HepG2 (cell line): ENCODE measurements around the gene UBXN6. TPM values are rescaled to one million over a fixed set of nuclear protein-coding genes. Genes with fewer than 3 reads are reported as not detected.
A peak's percentile ranks its signal among the peaks of the same experiment; 100 is the strongest.

Source experiments
- ARNT ChIP-seq: fragments of 450-650 bp; IDR thresholded peaks from 2 replicates; pipeline ENCODE4 v1.6.1; 2017
- BORCS8-MEF2B ChIP-seq: sonication (generic); formaldehyde crosslinking; IDR thresholded peaks from 2 replicates; pipeline ENCODE4 v1.8.0; 2022; ENCODE audit warnings: mild to moderate bottlenecking, missing genetic modification reagents
- BRF2 ChIP-seq: sonication (generic); formaldehyde crosslinking; IDR thresholded peaks from 2 replicates; pipeline ENCODE4 v1.8.1; 2022; ENCODE audit warnings: mild to moderate bottlenecking, missing genetic modification reagents
- CENPT ChIP-seq: sonication (generic); formaldehyde crosslinking; IDR thresholded peaks from 2 replicates; pipeline ENCODE4 v1.8.0; 2022; ENCODE audit warnings: low read depth, mild to moderate bottlenecking, moderate library complexity, missing genetic modification reagents
- FOXM1 ChIP-seq: sonication (generic); formaldehyde crosslinking; IDR thresholded peaks from 2 replicates; pipeline ENCODE4 v1.5.0; 2020; ENCODE audit warnings: missing genetic modification reagents
- HIVEP1 ChIP-seq: sonication (generic); formaldehyde crosslinking; IDR thresholded peaks from 2 replicates; pipeline ENCODE4 v1.4.0; 2020; ENCODE audit warnings: mild to moderate bottlenecking, missing genetic modification reagents
- KLF13 ChIP-seq: sonication (generic); formaldehyde crosslinking; IDR thresholded peaks from 2 replicates; pipeline ENCODE4 v1.4.0; 2020; ENCODE audit warnings: mild to moderate bottlenecking, missing genetic modification reagents
- MAFF ChIP-seq: IDR thresholded peaks from 2 replicates; pipeline ENCODE4 v1.6.1; 2011; ENCODE audit warnings: low read depth, low read length, improper control_type of control experiment
- NFYC ChIP-seq: IDR thresholded peaks from 2 replicates; pipeline ENCODE4 v1.6.1; 2016; ENCODE audit warnings: missing genetic modification reagents, missing compliant biosample characterization
- PATZ1 ChIP-seq: sonication (generic); formaldehyde crosslinking; IDR thresholded peaks from 2 replicates; pipeline ENCODE4 v1.4.0; 2020; ENCODE audit warnings: missing genetic modification reagents
- REL ChIP-seq: sonication (generic); formaldehyde crosslinking; conservative IDR thresholded peaks from 2 replicates; pipeline ENCODE4 v1.8.0; 2022; ENCODE audit warnings: mild to moderate bottlenecking, missing genetic modification reagents, moderate library complexity
- SMARCC2 ChIP-seq: fragments of 450-650 bp; IDR thresholded peaks from 2 replicates; pipeline ENCODE4 v1.6.1; 2017; ENCODE audit warnings: antibody characterized with exemption, mild to moderate bottlenecking
- SNAPC2 ChIP-seq: sonication (generic); formaldehyde crosslinking; IDR thresholded peaks from 2 replicates; pipeline ENCODE4 v1.8.1; 2022; ENCODE audit warnings: mild to moderate bottlenecking, missing genetic modification reagents
- SOX6 ChIP-seq, 2 experiments: fragments of 450-650 bp in 1 of 2; sonication (generic) in 1 of 2; formaldehyde crosslinking in 1 of 2; IDR thresholded peaks; 2 replicates each; pipeline versions ENCODE4 v1.4.0 to v1.6.1; 2017 to 2020; ENCODE audit warnings: antibody characterized with exemption in 1 of 2, mild to moderate bottlenecking in 1 of 2, missing genetic modification reagents in 1 of 2
- TOE1 ChIP-seq: sonication (generic); formaldehyde crosslinking; IDR thresholded peaks from 2 replicates; pipeline ENCODE4 v1.4.0; 2020; ENCODE audit warnings: mild to moderate bottlenecking, missing genetic modification reagents
- U2AF2 ChIP-seq: fragments of 200-400 bp; formaldehyde crosslinking; IDR thresholded peaks from 2 replicates; pipeline ENCODE4 v1.6.1; 2017; ENCODE audit warnings: low read depth, mild to moderate bottlenecking, low read length
- XRCC5 ChIP-seq: fragments of 200-400 bp; formaldehyde crosslinking; optimal IDR thresholded peaks from 2 replicates; pipeline ENCODE3; 2017; ENCODE audit warnings: mild to moderate bottlenecking, low read length
- ZNF263 ChIP-seq: sonication (generic); formaldehyde crosslinking; IDR thresholded peaks from 2 replicates; pipeline ENCODE4 v1.4.0; 2020; ENCODE audit warnings: missing genetic modification reagents
- ZNF451 ChIP-seq: sonication (generic); formaldehyde crosslinking; IDR thresholded peaks from 2 replicates; pipeline ENCODE4 v1.5.0; 2020; ENCODE audit warnings: mild to moderate bottlenecking, missing genetic modification reagents
- ZNF547 ChIP-seq: sonication (generic); formaldehyde crosslinking; IDR thresholded peaks from 2 replicates; pipeline ENCODE4 v1.5.1; 2020; ENCODE audit warnings: mild to moderate bottlenecking, missing genetic modification reagents
- ZNF619 ChIP-seq: sonication (generic); formaldehyde crosslinking; IDR thresholded peaks from 2 replicates; pipeline ENCODE4 v1.4.0; 2020; ENCODE audit warnings: mild to moderate bottlenecking, missing genetic modification reagents
- ZNF644 ChIP-seq: IDR thresholded peaks from 2 replicates; pipeline ENCODE4 v1.6.1; 2016; ENCODE audit warnings: low read depth
- ZNF660 ChIP-seq: sonication (generic); formaldehyde crosslinking; IDR thresholded peaks from 2 replicates; pipeline ENCODE4 v1.5.1; 2020; ENCODE audit warnings: mild to moderate bottlenecking, low read depth, missing genetic modification reagents, borderline replicate concordance
- ZNF761 ChIP-seq: sonication (generic); formaldehyde crosslinking; conservative IDR thresholded peaks from 2 replicates; pipeline ENCODE4 v1.4.0; 2020; ENCODE audit warnings: mild to moderate bottlenecking, missing genetic modification reagents
- ZNF766 ChIP-seq: sonication (generic); formaldehyde crosslinking; IDR thresholded peaks from 2 replicates; pipeline ENCODE4 v1.5.0; 2020; ENCODE audit warnings: missing genetic modification reagents, borderline replicate concordance
- ZNF768 ChIP-seq: sonication (generic); formaldehyde crosslinking; IDR thresholded peaks from 2 replicates; pipeline ENCODE4 v1.4.0; 2020; ENCODE audit warnings: missing genetic modification reagents
- ZNF790 ChIP-seq: sonication (generic); formaldehyde crosslinking; IDR thresholded peaks from 2 replicates; pipeline ENCODE4 v1.8.0; 2022; ENCODE audit warnings: missing genetic modification reagents, mild to moderate bottlenecking, borderline replicate concordance
- polyA plus RNA-seq, 8 experiments: library from polyadenylated mRNA; depleted of rRNA in 3 of 8; stranded (reverse) in 7 of 8; unstranded in 1 of 8; fragments of >200 nt; fragmentation: Illumina TruSeq in 4 of 8; extraction: Trizol in 4 of 8; gene quantifications; 2 replicates each; pipeline versions ENCODE4 v1.2.1 to v1.2.3, GENCODE V29; 2011 to 2016; ENCODE audit warnings: low read depth in 4 of 8, missing spikeins in 1 of 8, mixed read lengths in 1 of 8; ENCODE audit not compliant: insufficient read depth in 1 of 8
- total RNA-seq, 5 experiments: library from RNA; depleted of rRNA; stranded (reverse); fragments of >200 nt; fragmentation: Illumina TruSeq; extraction: Trizol; gene quantifications; 2 replicates each; pipeline ENCODE4 v1.2.3, GENCODE V29; 2016; ENCODE audit warnings: low read depth in 1 of 5
- TF ChIP-seq, protein P1 (sequence below): sonication (generic); formaldehyde crosslinking; IDR thresholded peaks from 2 replicates; pipeline ENCODE4 v1.4.0; 2020; ENCODE audit warnings: missing genetic modification reagents, low read depth, mild to moderate bottlenecking, borderline replicate concordance

Gene UBXN6
- total and polyA plus RNA-seq, 2 of the 13 experiments (the other 11 are each of a cell fraction or from before 2014, with no cell fraction given) = 34.9 to 35.5 TPM

DNA sequence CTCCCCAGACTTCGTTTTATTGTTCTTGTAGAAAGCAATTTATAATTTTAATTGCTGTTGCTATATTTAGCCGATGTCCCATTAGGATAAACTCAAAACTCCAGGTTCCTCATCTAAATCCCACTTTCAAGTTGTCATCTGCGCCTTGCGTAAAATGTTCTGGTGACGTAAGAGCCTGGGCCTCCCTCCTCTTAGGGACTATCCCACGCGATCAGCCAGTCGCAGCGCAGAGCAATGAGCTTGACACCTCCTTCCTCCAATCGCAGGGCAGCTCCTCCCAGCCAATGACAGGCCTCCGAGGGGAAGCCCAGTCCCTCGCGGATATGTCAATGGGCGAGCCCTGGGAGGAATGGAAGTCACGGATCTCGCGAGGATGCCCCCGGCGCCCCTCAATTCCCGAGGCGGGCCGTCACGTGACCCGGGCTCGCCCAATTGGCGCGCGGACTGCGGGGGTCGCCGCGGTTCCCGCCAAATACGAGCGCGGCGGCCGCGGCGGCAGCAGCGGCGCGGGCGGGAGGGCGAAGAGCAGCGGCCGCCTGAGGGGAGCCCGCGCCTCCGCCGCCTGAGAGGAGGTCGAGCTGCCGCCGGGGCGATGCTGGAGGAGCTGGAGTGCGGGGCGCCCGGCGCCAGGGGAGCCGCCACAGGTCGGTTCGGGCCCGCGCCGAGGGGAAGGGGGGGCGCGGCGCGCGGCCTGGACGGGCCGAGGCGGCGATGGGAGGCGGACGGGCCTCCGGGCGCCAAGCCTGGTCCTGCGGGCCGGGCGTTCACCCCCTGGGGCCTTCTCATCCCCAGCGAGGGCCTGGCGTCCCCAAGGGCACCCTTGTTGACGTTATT lies 55.2 kb downstream of the UBXN6 start, which contains the start of gene CHAF1A (continued):
- TF ChIP-seq ZNF766 (CRISPR knock-in tag) = peak; percentile 29; the same call in 1 of the 2 replicates
- peak; percentile 77 for TF ChIP-seq PATZ1 (CRISPR knock-in tag)
- 0 out of 2 replicates have a peak, but pooled peaks have one; percentile 30 for TF ChIP-seq SMARCC2
- TF ChIP-seq ZNF451 (CRISPR knock-in tag) = 0 out of 2 replicates have a peak, but pooled peaks have one; percentile 54
- TF ChIP-seq ARNT = no peak
- TF ChIP-seq ZNF644 (CRISPR knock-in tag) = no peak
- TF ChIP-seq, protein P1, sequence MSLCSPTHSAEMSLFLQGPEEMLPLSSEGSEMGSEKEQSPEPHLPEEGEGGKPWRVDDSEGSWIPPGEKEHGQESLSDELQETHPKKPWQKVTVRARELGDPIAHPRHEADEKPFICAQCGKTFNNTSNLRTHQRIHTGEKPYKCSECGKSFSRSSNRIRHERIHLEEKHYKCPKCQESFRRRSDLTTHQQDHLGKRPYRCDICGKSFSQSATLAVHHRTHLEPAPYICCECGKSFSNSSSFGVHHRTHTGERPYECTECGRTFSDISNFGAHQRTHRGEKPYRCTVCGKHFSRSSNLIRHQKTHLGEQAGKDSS = 0 out of 2 replicates have a peak, but pooled peaks have one; percentile 20
- no peak for TF ChIP-seq SNAPC2 (CRISPR knock-in tag)
- no peak for TF ChIP-seq TOE1 (CRISPR knock-in tag)
- no peak for TF ChIP-seq BRF2 (CRISPR knock-in tag)
- no peak for TF ChIP-seq U2AF2
- TF ChIP-seq FOXM1 (CRISPR knock-in tag) = no peak
- TF ChIP-seq ZNF790 (CRISPR knock-in tag) = no peak; the same call in 1 of the 2 replicates
- TF ChIP-seq CENPT (CRISPR knock-in tag) = no peak
- no peak for TF ChIP-seq ZNF619 (CRISPR knock-in tag)
- peak; percentile 17; the same call in 1 of the 2 replicates for TF ChIP-seq MAFF
- TF ChIP-seq KLF13 (CRISPR knock-in tag) = no peak
- TF ChIP-seq ZNF768 (CRISPR knock-in tag) = 0 out of 2 replicates have a peak, but pooled peaks have one; percentile 27
- TF ChIP-seq HIVEP1 (CRISPR knock-in tag) = peak; percentile 71; the same call in 1 of the 2 replicates
- TF ChIP-seq ZNF660 (CRISPR knock-in tag) = no peak
- no peak for TF ChIP-seq ZNF263
- TF ChIP-seq ZNF547 (CRISPR knock-in tag) = no peak; the same call in 1 of the 2 replicates
- TF ChIP-seq ZNF761 (CRISPR knock-in tag) = peak; percentile 34; the same call in 1 of the 2 replicates
- no peak for TF ChIP-seq SOX6 (IDR thresholded peaks at IDR 0.05)
- TF ChIP-seq SOX6 (CRISPR knock-in tag; IDR thresholded peaks at IDR 0.05) = no peak
- TF ChIP-seq NFYC (CRISPR knock-in tag) = peak; percentile 97
- no peak for TF ChIP-seq REL (CRISPR knock-in tag)
- TF ChIP-seq BORCS8-MEF2B (CRISPR knock-in tag) = 0 out of 2 replicates have a peak, but pooled peaks have one; percentile 34
- no peak for TF ChIP-seq XRCC5
